NCI-H69 (cell line): ENCODE measurements around the gene COL6A2.

Experiments
- DNase-seq: peaks from one replicate; lab custom pipeline; 2025; lab: John Stamatoyannopoulos, UW

The COL6A2 gene

GRCh38 chr21:46144464-46145070 lies 46.7 kb downstream of the COL6A2 start:
- DNase-seq: no peak

- DNase-seq: no peak
These were observed 47.4 kb downstream of the COL6A2 start for GRCh38 chr21:46145159-46145839.

GRCh38 chr21:46145840-46146691 lies 48.2 kb downstream of the COL6A2 start:
- DNase-seq: no peak

- no peak for DNase-seq
These were observed 48.9 kb downstream of the COL6A2 start for GRCh38 chr21:46146856-46147255.

GRCh38 chr21:46147429-46147828 lies 49.5 kb downstream of the COL6A2 start:
- DNase-seq: peak; percentile 44

- no peak for DNase-seq
These were observed 50.2 kb downstream of the COL6A2 start for GRCh38 chr21:46148106-46148505.

GRCh38 chr21:46149205-46149901 lies 51.4 kb downstream of the COL6A2 start:
- no peak for DNase-seq

- no peak for DNase-seq
These were observed 52.2 kb downstream of the COL6A2 start for GRCh38 chr21:46150073-46150472.

GRCh38 chr21:46150491-46151121 lies 52.7 kb downstream of the COL6A2 start:
- no peak for DNase-seq

- DNase-seq: no peak
These were observed 53.5 kb downstream of the COL6A2 start for GRCh38 chr21:46151261-46151988.

- DNase-seq: no peak
These were observed 54.3 kb downstream of the COL6A2 start for GRCh38 chr21:46151989-46152926.

GRCh38 chr21:46152927-46153246 lies 55.0 kb downstream of the COL6A2 start:
- no peak for DNase-seq

GRCh38 chr21:46153247-46154154 lies 55.6 kb downstream of the COL6A2 start:
- no peak for DNase-seq

- DNase-seq: no peak
These were observed 56.4 kb downstream of the COL6A2 start for GRCh38 chr21:46154155-46154954.

GRCh38 chr21:46154955-46155513 lies 57.1 kb downstream of the COL6A2 start:
- no peak for DNase-seq

- no peak for DNase-seq
These were observed 57.8 kb downstream of the COL6A2 start, which contains the start of gene FTCD for GRCh38 chr21:46155514-46156377. FTCD (minus strand) TSS chr21:46155579; CDS start chr21:46155523, 56 bp downstream.

- no peak for DNase-seq
These were observed 58.4 kb downstream of the COL6A2 start for GRCh38 chr21:46156378-46156645.
